Hepatocyte (in vitro differentiated cells): ENCODE data around the gene FHIP2A. TPM values are rescaled to one million over a fixed set of nuclear protein-coding genes. Genes with fewer than 3 reads are reported as not detected.

Experiments used
- DNase-seq: peaks from one replicate; pipeline ENCODE4 v3.0.0-alpha.2; 2016; ENCODE audit warnings: low spot score
- H2AFZ ChIP-seq: fragments of 200-600 bp; sonication (generic); 2 replicates; pipeline ENCODE4 v1.6.0; 2016; ENCODE audit warnings: antibody characterized with exemption, mild to moderate bottlenecking
- H3K27ac ChIP-seq: fragments of 200-600 bp; sonication (generic); 2 replicates; pipeline ENCODE4 v1.5.1; 2016; ENCODE audit warnings: mild to moderate bottlenecking
- H3K27me3 ChIP-seq: fragments of 200-600 bp; sonication (generic); 2 replicates; pipeline ENCODE4 v1.6.1; 2016
- H3K36me3 ChIP-seq: fragments of 200-600 bp; sonication (generic); replicated peaks from 2 replicates; pipeline ENCODE4 v1.5.1; 2016; ENCODE audit warnings: low read depth; ENCODE audit not compliant: insufficient read depth
- H3K4me1 ChIP-seq: fragments of 200-600 bp; sonication (generic); 2 replicates; pipeline ENCODE4 v1.5.1; 2016; ENCODE audit warnings: mild to moderate bottlenecking, moderate library complexity; ENCODE audit not compliant: insufficient read depth
- H3K4me2 ChIP-seq: fragments of 200-600 bp; sonication (generic); 2 replicates; pipeline ENCODE4 v1.6.0; 2016
- H3K4me3 ChIP-seq: fragments of 200-600 bp; sonication (generic); 2 replicates; pipeline ENCODE4 v1.5.1; 2016; ENCODE audit warnings: mild to moderate bottlenecking
- H3K79me2 ChIP-seq: fragments of 200-600 bp; sonication (generic); 2 replicates; pipeline ENCODE4 v1.6.0; 2017; ENCODE audit warnings: mild to moderate bottlenecking
- H3K9me2 ChIP-seq: fragments of 200-600 bp; sonication (generic); replicated peaks from 2 replicates; pipeline ENCODE4 v1.6.0; 2017; ENCODE audit warnings: mild to moderate bottlenecking; ENCODE audit not compliant: insufficient read depth
- H3K9me3 ChIP-seq: fragments of 200-600 bp; sonication (generic); 2 replicates; pipeline ENCODE4 v1.5.1; 2016; ENCODE audit warnings: low read depth, mild to moderate bottlenecking
- H4K20me1 ChIP-seq: fragments of 200-600 bp; sonication (generic); 2 replicates; pipeline ENCODE4 v1.6.0; 2016; ENCODE audit warnings: mild to moderate bottlenecking; ENCODE audit not compliant: insufficient read depth, poor library complexity, severe bottlenecking
- CTCF ChIP-seq: fragments of 200-600 bp; sonication (generic); IDR thresholded peaks from 2 replicates; pipeline ENCODE4 v1.5.1; 2016; ENCODE audit warnings: antibody characterized with exemption, mild to moderate bottlenecking; ENCODE audit not compliant: poor library complexity
- EZH2 ChIP-seq: fragments of 200-600 bp; sonication (generic); IDR thresholded peaks from 2 replicates; pipeline ENCODE4 v1.6.1; 2016; ENCODE audit warnings: antibody characterized with exemption, mild to moderate bottlenecking, borderline replicate concordance
- EZH2phosphoT487 ChIP-seq: fragments of 200-600 bp; sonication (generic); IDR thresholded peaks from one replicate; pipeline ENCODE4 v1.6.1; 2018; ENCODE audit warnings: antibody characterized with exemption, mild to moderate bottlenecking, low read depth, moderate library complexity; ENCODE audit not compliant: unreplicated experiment, severe bottlenecking
- WGBS: methylation state at CpG from one replicate; pipeline ENCODE4 v1.1.6; 2016; ENCODE audit warnings: low lambda C conversion rate; ENCODE audit errors: missing lambda C conversion rate; 5-methylcytosine and 5-hydroxymethylcytosine counted together
- polyA plus RNA-seq: library from polyadenylated mRNA; unstranded; fragments of >200 nt; fragmentation: Nextera tagmentation; extraction: Ambion mirVana; gene quantifications from 2 replicates; pipeline ENCODE4 v1.2.1, GENCODE V29; 2016
- total RNA-seq: library from RNA; depleted of rRNA; stranded (reverse); fragments of >200 nt; gene quantifications from 2 replicates; pipeline ENCODE4 v1.2.3, GENCODE V29; 2014

Gene FHIP2A
- total and polyA plus RNA-seq, 2 experiments from 2014 or later, result 9.5 to 24.6 TPM

- no peaks in the 10 kb centered on the region for H3K36me3 ChIP-seq
- DNase-seq, result no peak
- no peaks in the 10 kb centered on the region for H3K27me3 ChIP-seq
- no peaks in the 10 kb centered on the region for H3K9me3 ChIP-seq
- 76% methylated on average over 4 of the region's 4 CpGs for WGBS
- H3K4me2 ChIP-seq, result no peak overlapping the region
- no peaks in the 10 kb centered on the region for H3K4me1 ChIP-seq
- H3K27ac ChIP-seq, result no peak overlapping the region
- H4K20me1 ChIP-seq, result peaks cover 37% of the 10 kb centered on the region
- peaks cover 84% of the 10 kb centered on the region for H3K79me2 ChIP-seq
- no peak overlapping the region for H2AFZ ChIP-seq
- H3K4me3 ChIP-seq, result no peak overlapping the region
- H3K9me2 ChIP-seq, result no peaks in the 10 kb centered on the region
- TF ChIP-seq CTCF (no peak), EZH2 (no peak), EZH2phosphoT487 (no peak)
Measured at GRCh38 chr10:114829160-114829909, 7.8 kb downstream of the FHIP2A start.

GRCh38 chr10:114831186-114831867 lies 9.7 kb downstream of the FHIP2A start:
- H3K4me2 ChIP-seq, result no peak overlapping the region
- no peaks in the 10 kb centered on the region for H3K9me2 ChIP-seq
- no peak overlapping the region for H2AFZ ChIP-seq
- DNase-seq, result no peak
- TF ChIP-seq EZH2 (no peak), CTCF (no peak), EZH2phosphoT487 (no peak)
- no peaks in the 10 kb centered on the region for H3K9me3 ChIP-seq
- H3K4me3 ChIP-seq, result no peak overlapping the region
- H3K27me3 ChIP-seq, result no peaks in the 10 kb centered on the region
- H3K27ac ChIP-seq, result no peak overlapping the region
- H3K79me2 ChIP-seq, result peaks cover 64% of the 10 kb centered on the region
- no peaks in the 10 kb centered on the region for H3K4me1 ChIP-seq
- H3K36me3 ChIP-seq, result no peaks in the 10 kb centered on the region
- 86% methylated on average over 6 of the region's 6 CpGs for WGBS
- peaks cover 19% of the 10 kb centered on the region for H4K20me1 ChIP-seq

- no peaks in the 10 kb centered on the region for H3K36me3 ChIP-seq
- no peak overlapping the region for H2AFZ ChIP-seq
- 100% methylated on average over 3 of the region's 3 CpGs for WGBS
- H4K20me1 ChIP-seq, result no peaks in the 10 kb centered on the region
- no peak overlapping the region for H3K4me2 ChIP-seq
- no peak overlapping the region for H3K27ac ChIP-seq
- no peaks in the 10 kb centered on the region for H3K9me2 ChIP-seq
- no peaks in the 10 kb centered on the region for H3K9me3 ChIP-seq
- H3K4me1 ChIP-seq, result no peaks in the 10 kb centered on the region
- no peak overlapping the region for H3K4me3 ChIP-seq
- no peak for DNase-seq
- no peak for TF ChIP-seq EZH2
- no peak for TF ChIP-seq CTCF
- H3K79me2 ChIP-seq, result peaks cover 14% of the 10 kb centered on the region
- H3K27me3 ChIP-seq, result no peaks in the 10 kb centered on the region
Measured at GRCh38 chr10:114837690-114838089, 16.1 kb downstream of the FHIP2A start.
